ENCODE data around the gene STX12. TPM values are rescaled to one million over a fixed set of nuclear protein-coding genes. Genes with fewer than 3 reads are reported as not detected.
A peak's percentile ranks its signal among the peaks of the same experiment; 100 is the strongest.
"Not testable (repeated sequence)": the region's sequence is repeated elsewhere in the genome, so short reads cannot be mapped to it uniquely, and the experiment has no call there.

STX12 gene
- polyA plus RNA-seq, 1 donor from 2014 or later: 16.0 TPM

DNA sequence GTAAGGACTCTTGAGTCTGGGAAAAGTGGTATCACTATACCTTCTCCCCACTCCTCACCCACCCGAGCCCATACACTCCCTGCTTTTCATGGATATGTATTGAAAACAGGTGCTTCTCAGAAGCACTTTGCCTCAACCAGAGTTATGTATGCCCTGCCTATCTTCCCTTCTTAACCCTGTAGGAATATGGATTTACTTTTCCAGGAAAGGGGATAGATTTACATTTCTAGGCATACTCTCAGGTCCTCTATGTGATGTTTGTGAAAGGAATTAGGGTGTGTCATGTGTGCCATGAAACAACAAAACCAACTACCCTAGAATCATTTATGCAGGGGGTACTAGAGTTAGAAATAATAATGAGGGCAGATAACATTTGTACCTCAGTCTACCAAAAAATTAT is 11.0 kb upstream of the STX12 start:
- Mint-ChIP-seq H3K27ac (no peak overlapping the region), H3K9me3 (no peaks in the 10 kb centered on the region), H3K4me1 (no peaks in the 10 kb centered on the region)

DNA sequence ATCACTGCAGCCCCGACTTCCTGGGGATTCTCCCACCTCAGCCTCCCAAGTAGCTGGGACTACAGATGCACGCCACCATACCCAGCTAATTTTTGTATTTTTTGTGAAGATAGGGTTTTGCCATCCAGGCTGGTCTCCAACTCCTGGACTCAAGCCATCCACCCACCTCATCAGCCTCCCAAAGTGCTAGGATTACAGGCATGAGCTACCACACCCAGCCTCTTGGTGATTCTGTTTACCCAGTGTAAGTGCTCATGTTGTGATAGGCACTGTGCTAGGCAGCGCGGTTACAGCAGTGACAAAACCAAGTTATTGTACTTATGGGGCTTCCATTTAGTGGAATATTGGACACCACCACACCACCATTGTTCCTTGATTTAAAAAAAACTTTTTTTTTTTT is 9.7 kb upstream of the STX12 start:
- Mint-ChIP-seq H3K27me3 (no peaks in the 10 kb centered on the region), H3K36me3 (peaks cover 3% of the 10 kb centered on the region), H3K4me3 (no peak overlapping the region), H3K27ac (no peak overlapping the region), H3K4me1 (peaks cover 0 to 1% (median 0%) of the 10 kb centered on the region in 3 donors), H3K9me3 (no peaks in the 10 kb centered on the region)

More for the DNA sequence above, 11.0 kb upstream of the STX12 start:
- Mint-ChIP-seq H3K36me3 (peaks cover 3% of the 10 kb centered on the region), H3K4me3 (no peak overlapping the region), H3K27me3 (no peaks in the 10 kb centered on the region)

DNA sequence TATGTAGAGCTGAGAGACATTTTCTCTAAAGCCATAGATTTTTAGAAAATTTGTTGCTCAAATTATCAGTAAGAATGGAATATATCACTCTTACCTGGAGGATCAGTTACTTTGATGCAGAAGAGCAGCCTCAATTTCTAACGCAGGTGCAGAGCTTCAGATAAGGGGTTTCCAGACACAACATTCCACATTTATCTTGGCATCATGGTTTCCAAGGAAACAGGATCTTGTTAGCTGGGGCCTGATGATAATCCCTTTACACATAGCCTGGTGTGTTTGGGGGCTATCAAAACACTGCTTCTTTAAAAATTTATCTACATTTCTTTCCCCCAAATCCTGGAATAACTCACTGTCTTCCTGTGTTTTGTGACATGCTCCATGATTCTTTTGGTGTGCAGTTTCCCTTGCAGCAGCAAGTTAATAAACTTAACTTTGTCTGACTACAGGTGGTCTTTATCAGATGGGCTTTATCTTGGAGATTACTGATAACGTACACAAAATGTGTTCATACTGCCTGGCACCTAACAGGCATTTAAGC is 2.7 kb upstream of the STX12 start:
- Mint-ChIP-seq H3K27ac (no peak overlapping the region), H3K4me3 (peak overlapping the region in 1 of 4 donors; percentile 5)

DNA sequence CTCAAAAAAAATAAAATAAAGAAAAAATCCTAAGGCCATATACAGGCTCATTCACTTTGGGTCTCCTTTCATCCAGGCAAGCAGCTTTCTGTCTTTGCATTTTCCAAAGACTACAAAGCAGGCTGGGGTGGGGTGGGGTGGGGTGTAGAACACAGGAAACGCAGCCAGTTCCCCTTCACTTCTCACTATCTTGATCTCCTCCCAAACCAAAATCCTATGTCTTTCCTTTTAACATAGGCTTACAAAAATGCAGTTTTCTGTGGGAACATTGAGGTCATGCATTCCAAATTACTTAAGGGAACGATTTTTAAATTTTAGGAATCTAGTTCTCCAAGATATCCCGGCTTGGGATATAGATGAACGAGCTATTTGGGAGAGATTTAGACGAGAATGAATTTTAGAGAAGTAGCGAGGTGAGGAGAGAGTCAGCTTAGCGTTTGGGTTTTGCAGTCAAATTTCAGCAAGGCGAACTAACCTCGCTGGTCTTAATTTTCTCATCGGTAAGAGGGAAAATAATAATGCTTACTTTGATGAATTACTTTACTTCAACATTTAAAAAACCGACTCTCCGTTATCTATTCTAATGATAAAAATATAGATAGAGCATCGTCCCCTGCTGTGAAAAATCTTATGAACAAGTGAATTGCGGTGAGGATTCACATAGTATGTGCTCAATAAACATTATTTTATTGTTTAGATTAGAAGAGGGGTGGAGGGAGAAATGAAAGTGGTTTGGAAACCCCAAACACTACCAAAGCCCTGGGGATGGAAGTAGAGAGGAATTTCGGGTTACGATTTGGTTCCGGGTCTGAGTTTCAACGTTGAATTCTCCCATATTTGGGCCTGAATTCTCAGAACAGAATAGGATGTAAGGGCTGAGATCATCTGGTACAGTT is 735 bp upstream of the STX12 start:
- peaks cover 22 to 27% (median 26%) of the 10 kb centered on the region in 3 donors for H3K4me1 Mint-ChIP-seq
- H3K36me3 Mint-ChIP-seq: peaks cover 2% of the 10 kb centered on the region
- H3K9me3 Mint-ChIP-seq: no peaks in the 10 kb centered on the region
- peak overlapping the region; percentile 85 to 97 (median 95) for H3K4me3 Mint-ChIP-seq
- H3K27ac Mint-ChIP-seq: peak overlapping the region; percentile 80 to 97 (median 95)
- no peaks in the 10 kb centered on the region for H3K27me3 Mint-ChIP-seq

More for the DNA sequence above, 2.7 kb upstream of the STX12 start:
- Mint-ChIP-seq H3K9me3 (no peaks in the 10 kb centered on the region), H3K27me3 (no peaks in the 10 kb centered on the region), H3K4me1 (peaks cover 11 to 14% (median 14%) of the 10 kb centered on the region in 3 donors), H3K36me3 (no peaks in the 10 kb centered on the region)

DNA sequence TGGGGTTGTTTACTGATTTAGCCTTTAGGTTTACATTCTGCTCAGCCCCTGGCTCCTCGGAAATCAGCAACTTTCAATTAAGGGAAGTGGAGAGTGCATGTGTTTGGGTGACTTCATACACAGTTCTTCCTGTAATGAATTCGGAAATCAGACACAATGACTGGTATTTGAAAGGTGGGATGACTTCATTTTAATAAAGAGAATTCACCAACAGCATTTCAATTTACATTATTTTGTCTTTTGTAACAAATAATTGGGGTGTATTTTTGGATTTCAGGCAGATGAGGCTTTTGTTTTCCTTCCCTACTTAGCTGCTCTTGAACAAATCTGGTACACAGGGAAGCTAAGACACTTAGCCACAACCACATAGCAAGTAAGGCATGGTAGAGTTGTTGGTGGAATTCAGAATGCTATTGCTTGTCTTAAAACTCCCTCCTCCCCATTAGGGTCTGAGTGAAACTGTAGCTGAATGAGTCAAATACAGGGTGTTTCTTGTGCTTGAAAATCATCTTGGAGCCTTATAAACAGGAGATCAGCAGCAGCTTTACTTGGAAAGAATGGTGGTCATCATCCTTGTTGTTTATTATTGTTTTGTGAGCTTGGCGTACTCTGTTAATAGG is 917 bp downstream of the STX12 start:
- no peaks in the 10 kb centered on the region for H3K27me3 Mint-ChIP-seq
- peak overlapping the region; percentile 94 to 95 (median 95) for H3K27ac Mint-ChIP-seq
- H3K36me3 Mint-ChIP-seq: peaks cover 2% of the 10 kb centered on the region
- peak overlapping the region; percentile 93 to 97 (median 95) for H3K4me3 Mint-ChIP-seq
- H3K9me3 Mint-ChIP-seq: no peaks in the 10 kb centered on the region
- H3K4me1 Mint-ChIP-seq: peaks cover 22 to 31% (median 28%) of the 10 kb centered on the region in 3 donors

DNA sequence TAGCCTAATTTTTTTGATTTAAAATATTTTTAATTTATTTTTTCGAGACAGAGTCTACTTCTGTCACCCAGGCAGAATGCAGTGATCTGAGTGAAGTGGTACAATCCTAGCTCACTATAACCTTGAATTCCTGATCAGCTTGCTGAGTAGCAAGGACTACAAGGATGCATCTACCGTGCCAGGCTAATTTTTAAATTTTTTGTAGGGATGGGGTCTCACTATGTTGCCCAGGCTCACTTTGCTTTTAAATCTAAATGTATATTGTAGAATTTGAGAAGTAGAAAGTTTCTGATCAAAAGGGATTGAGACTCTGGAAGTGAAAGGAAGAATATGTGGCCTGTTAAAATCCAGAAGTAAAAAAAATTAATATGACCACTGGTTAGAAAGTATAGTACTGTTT is 1.6 kb downstream of the STX12 start:
- Mint-ChIP-seq H3K27ac (peak overlapping the region in 1 of 3 donors; percentile 80), H3K4me1 (peaks cover 22 to 34% (median 28%) of the 10 kb centered on the region in 3 donors), H3K4me3 (peak overlapping the region in 1 of 4 donors; percentile 18), H3K9me3 (no peaks in the 10 kb centered on the region), H3K27me3 (no peaks in the 10 kb centered on the region), H3K36me3 (peaks cover 2% of the 10 kb centered on the region)

DNA sequence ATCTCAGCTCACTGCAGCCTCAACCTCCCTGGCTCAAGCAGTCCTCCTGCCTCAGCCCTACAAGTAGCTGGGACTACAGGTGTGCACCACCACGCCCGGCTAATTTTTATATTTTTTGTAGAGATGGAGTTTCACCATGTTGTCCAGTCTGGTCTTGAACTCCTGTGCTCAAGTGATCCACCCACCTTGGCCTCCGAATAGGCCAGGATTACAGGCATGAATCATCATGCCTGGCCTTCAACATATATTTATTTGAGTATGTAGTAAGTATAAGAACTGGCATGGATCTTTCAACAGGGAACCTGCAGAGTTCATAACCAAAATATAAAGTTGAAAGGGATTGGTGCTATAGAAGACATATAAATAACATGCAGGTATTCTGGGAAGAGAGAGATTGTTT is 2.3 kb downstream of the STX12 start:
- Mint-ChIP-seq H3K4me3 (peak overlapping the region in 2 of 4 donors; percentile 6 to 19), H3K27ac (peak overlapping the region; percentile 22 to 86 (median 73)), H3K4me1 (peaks cover 22 to 34% (median 28%) of the 10 kb centered on the region in 3 donors)
- H3K27me3 Mint-ChIP-seq, H3K36me3 Mint-ChIP-seq, H3K9me3 Mint-ChIP-seq: not testable (repeated sequence)

DNA sequence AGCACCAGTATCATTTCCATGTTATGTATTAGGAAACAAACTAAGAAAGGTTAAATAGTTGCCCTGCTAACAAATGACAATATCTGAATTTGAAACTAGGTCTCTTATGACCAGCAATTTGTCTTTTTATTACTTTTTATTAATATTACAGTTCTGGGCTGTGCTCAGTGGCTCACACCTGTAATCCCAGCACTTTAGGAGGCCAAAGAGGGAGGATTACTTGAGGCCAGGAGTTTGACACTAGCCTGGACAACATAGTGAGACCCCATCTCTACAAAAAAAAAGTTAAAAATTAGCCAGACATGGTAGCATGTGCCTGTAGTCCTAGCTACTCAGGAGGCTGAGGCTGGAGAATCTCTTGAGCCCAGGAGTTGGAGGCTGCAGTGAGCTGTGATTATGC is 3.3 kb downstream of the STX12 start:
- not testable (repeated sequence) for H3K36me3 Mint-ChIP-seq, H3K27me3 Mint-ChIP-seq, H3K4me3 Mint-ChIP-seq, H3K9me3 Mint-ChIP-seq
- H3K4me1 Mint-ChIP-seq: peaks cover 22 to 35% (median 28%) of the 10 kb centered on the region in 3 donors
- H3K27ac Mint-ChIP-seq: peak overlapping the region in 2 of 3 donors; percentile 22 to 73

DNA sequence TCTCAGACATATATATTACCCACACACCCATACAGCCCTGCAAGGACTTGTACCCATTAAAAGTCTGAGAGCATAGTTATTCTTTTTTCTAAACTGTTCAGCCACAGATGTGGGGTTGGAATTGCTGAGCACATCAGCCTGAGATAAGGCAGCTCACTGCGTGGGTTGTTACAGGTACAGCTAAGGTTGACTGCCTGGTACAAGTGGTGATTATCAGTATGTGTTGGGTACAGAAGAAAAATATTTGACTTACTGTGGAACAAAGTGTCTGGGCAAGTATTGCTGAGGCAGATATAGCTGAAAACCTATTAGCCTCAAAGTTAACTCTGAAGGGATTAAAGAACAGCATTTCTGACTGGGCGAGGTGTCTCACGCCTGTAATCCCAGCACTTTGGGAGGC is 5.0 kb downstream of the STX12 start:
- Mint-ChIP-seq H3K36me3 (peaks cover 2% of the 10 kb centered on the region), H3K9me3 (no peaks in the 10 kb centered on the region), H3K4me3 (no peak overlapping the region), H3K4me1 (peaks cover 20 to 32% (median 23%) of the 10 kb centered on the region in 3 donors), H3K27ac (no peak overlapping the region), H3K27me3 (no peaks in the 10 kb centered on the region)

DNA sequence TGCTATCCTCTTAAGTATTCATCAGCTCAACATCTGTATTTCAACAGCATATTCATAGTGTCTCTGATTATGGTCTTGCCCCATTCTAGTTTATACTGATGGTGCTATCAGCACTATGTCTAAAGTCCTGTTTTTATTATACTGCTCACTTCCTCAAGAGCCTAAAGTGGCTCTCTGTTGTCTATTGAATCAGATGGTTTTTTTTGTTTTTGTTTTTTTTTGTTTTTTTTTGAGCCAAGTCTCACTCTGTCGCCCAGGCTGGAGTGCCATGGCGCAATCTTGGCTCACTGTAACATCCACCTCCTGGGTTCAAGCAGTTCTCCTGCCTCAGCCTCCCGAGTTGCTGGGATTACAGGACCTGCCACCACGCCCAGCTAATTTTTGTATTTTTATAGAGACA is 6.1 kb downstream of the STX12 start:
- Mint-ChIP-seq H3K27ac (peak overlapping the region in 1 of 3 donors; percentile 73), H3K36me3 (peaks cover 2% of the 10 kb centered on the region), H3K4me3 (peak overlapping the region in 2 of 4 donors; percentile 30 to 42), H3K4me1 (peaks cover 17 to 27% (median 20%) of the 10 kb centered on the region in 3 donors), H3K27me3 (no peaks in the 10 kb centered on the region), H3K9me3 (no peaks in the 10 kb centered on the region)

DNA sequence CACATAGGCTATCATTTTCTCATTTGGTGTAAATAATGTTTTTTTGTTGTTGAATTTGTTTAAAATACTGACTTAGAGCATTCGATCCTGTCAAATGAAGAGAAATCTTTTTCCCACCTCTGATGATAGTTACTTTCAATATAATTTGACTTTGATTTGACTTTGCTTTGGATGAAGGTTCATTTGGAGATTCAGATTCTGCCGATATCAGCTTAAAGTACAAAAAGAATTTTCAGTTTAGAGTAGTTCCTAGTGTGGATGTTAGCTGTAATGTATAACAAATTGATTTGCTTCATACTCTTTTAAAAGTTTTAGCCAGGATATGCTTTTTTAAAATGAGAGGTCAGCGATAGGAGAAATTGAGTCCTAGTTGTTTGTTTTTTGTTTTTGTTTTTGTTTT is 9.9 kb downstream of the STX12 start:
- Mint-ChIP-seq H3K4me1 (peaks cover 10 to 22% (median 18%) of the 10 kb centered on the region in 3 donors), H3K27me3 (no peaks in the 10 kb centered on the region), H3K4me3 (no peak overlapping the region), H3K27ac (no peak overlapping the region), H3K9me3 (no peaks in the 10 kb centered on the region), H3K36me3 (no peaks in the 10 kb centered on the region)

DNA sequence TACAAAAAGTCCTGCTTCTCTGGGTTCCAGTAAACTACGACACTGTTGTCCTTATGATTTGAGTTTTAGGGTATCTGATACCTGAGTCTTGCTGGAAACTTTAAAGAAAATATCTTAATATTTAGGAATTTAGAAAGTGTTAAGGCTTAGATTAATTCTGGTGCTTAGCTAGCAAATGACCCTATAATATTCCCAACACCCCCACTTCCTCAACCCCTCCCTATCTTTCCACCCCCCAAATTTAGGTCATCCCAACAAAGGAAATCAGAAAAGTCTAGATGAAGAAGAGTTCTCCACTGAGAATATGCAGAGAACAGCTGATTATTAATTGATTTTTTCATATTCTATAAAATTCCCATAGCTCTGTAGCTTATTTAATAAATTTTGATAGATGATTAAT is 11.7 kb downstream of the STX12 start:
- Mint-ChIP-seq H3K4me1 (peaks cover 8 to 18% (median 16%) of the 10 kb centered on the region in 3 donors), H3K27me3 (no peaks in the 10 kb centered on the region), H3K4me3 (no peak overlapping the region), H3K36me3 (peaks cover under 1% of the 10 kb centered on the region), H3K9me3 (no peaks in the 10 kb centered on the region), H3K27ac (no peak overlapping the region)

DNA sequence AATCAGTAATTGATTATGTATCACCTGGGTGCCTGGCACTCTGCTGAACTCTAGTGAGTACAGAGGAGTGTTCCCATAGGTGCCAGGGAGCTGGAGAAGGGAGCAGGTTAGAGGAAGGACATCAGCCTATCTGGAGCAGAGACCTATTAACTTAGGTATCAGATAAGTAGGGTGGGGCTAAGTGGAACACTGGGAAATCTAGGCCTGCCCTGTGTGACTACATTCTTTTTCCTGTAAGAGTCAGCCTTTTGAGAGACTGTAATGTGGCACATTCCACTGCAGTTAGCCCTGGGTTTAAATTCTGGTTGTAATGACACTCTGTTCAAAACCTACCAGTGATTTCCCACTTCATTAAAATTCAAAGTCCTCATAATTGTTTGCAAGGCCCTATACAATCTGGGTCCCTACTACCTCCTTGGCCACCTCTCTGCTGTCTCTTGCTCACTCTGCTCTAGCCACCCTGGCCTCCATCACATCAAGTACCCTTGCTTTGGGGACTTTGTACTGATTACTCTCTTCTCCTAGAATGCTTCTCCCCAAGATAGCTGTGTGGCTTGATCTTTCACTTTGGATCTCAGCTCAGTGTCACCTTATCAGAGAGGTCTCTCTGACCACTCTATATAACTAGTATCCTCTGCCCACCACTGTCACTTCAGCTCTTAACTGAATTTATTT is 12.9 kb downstream of the STX12 start:
- Mint-ChIP-seq H3K36me3 (peaks cover 4% of the 10 kb centered on the region), H3K4me3 (no peak overlapping the region), H3K9me3 (no peaks in the 10 kb centered on the region)

DNA sequence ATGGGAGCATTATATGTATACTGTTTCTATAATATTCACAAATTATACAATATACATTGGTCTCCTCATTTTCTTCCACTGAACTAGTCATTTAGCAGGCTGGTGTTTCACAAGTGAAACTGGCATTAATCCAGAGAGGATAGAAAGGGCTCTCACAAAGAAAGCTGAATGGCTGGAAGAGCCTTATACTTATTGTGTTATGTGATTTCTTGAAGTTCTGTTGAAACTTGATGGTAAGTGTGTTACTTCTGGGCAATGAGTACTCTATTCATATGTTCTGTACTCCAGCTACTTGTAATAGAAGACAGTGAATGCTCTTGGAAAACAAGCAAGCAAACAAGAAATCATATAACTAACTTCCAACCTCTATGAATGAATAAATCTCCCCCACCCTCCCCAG is 14.9 kb downstream of the STX12 start:
- Mint-ChIP-seq H3K27ac (no peak overlapping the region), H3K36me3 (peaks cover 4% of the 10 kb centered on the region), H3K4me1 (peaks cover 6 to 16% (median 14%) of the 10 kb centered on the region in 3 donors), H3K9me3 (no peaks in the 10 kb centered on the region), H3K4me3 (no peak overlapping the region), H3K27me3 (no peaks in the 10 kb centered on the region)

More for the DNA sequence above, 12.9 kb downstream of the STX12 start:
- Mint-ChIP-seq H3K27ac (peak overlapping the region in 1 of 3 donors; percentile 54), H3K4me1 (peaks cover 8 to 18% (median 16%) of the 10 kb centered on the region in 3 donors), H3K27me3 (no peaks in the 10 kb centered on the region)
